ENCODE data around the gene POPDC3.

The POPDC3 gene

DNA sequence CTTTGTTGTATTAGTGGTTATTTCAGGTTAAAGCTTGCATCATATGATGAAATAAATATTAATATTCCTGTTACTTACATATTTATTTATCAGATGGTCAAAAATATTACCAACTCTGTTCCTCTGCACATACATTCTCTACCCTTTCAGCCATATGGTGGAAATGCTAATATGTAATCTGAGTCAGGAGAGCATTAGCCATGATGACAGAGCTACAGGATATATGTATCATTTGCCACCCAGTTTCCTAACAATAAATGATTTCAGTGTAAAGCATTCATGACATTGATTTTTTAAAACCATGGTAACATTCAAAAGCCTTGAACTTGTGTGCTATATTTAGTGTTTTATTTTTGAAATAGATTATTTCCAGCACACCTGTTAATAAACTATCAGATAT, 16.6 kb downstream of the POPDC3 start:
- Histone ChIP-seq H3K36me3 (ENCODE audit: control insufficient read depth, insufficient read depth, low read length) (no peaks in the 10 kb centered on the region), H4K8ac (ENCODE audit: low read depth, low read length) (no peak overlapping the region), H4K5ac (ENCODE audit: low read length) (no peak overlapping the region), H2BK120ac (ENCODE audit: low read depth, low read length) (no peak overlapping the region), H2BK5ac (ENCODE audit: low read length) (no peak overlapping the region), H3K4me1 (ENCODE audit: control insufficient read depth, low read depth, low read length) (no peaks in the 10 kb centered on the region), H3K4me2 (ENCODE audit: low read length) (no peak overlapping the region), H3K18ac (ENCODE audit: low read length) (no peak overlapping the region), H3K4me3 (ENCODE audit: low read length) (no peak overlapping the region), H3K79me2 (ENCODE audit: control insufficient read depth, insufficient read depth, low read length) (no peaks in the 10 kb centered on the region), H3K4ac (ENCODE audit: low read depth, low read length) (no peak overlapping the region), H3K27ac (ENCODE audit: low read depth, low read length) (no peak overlapping the region), H3K23ac (ENCODE audit: low read length) (no peak overlapping the region), H2AK5ac (ENCODE audit: low read length) (no peak overlapping the region), H3K56ac (ENCODE audit: low read length) (no peak overlapping the region), H2BK15ac (replicated peaks; ENCODE audit: low read depth) (no peak overlapping the region), H3K27me3 (ENCODE audit: insufficient read depth, low read length, poor library complexity) (no peaks in the 10 kb centered on the region), H3K9ac (ENCODE audit: low read length) (no peak overlapping the region), H3K79me1 (ENCODE audit: low read length) (no peaks in the 10 kb centered on the region)
- DNase-seq, result no peak

DNA sequence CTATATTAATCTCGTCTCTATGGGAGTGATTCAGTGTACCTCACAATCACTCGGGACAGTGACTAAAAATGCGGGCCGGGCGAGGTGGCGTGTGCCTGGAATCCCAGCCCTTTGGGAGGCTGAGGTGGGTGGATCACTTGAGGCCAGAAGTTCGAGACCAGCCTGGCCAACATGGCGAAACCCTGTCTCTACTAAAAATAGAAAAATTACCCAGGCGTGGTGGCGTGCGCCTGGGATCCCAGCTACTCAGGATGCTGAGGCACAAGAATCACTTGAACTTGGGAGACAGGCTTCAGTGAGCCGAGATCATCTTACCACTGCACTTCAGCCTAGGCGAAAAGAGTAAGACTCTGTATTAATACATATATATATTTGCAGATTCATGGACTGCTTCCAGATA, 17.4 kb downstream of the POPDC3 start:
- WGBS (ENCODE audit: extremely low coverage, insufficient coverage, low lambda C conversion rate), result no CpG with 5 or more reads among the region's 13 CpGs

DNA sequence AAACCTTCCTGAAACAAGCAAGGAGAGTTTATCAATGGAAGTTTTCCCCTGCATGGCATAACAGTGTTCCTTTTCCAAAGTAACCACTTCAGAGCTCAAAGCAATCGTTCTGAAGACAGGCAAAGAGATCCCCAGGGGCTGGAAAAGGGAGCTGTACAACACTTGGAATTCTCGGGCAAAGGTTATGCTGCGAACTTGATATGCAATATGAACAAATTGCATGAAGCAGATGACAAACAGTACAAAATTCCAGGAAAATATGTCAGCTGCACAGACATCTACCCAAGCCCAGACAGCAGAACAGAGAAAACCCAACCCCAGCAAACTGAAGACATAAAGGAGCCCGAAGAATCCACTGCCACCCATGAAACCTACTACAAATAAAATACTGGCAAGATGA, 18.4 kb downstream of the POPDC3 start:
- H3K27me3 ChIP-seq (ENCODE audit: insufficient read depth, low read length, poor library complexity), result no peaks in the 10 kb centered on the region
- no peak overlapping the region for H3K4ac ChIP-seq (ENCODE audit: low read depth, low read length)
- no peaks in the 10 kb centered on the region for H3K36me3 ChIP-seq (ENCODE audit: control insufficient read depth, insufficient read depth, low read length)
- WGBS (ENCODE audit: extremely low coverage, insufficient coverage, low lambda C conversion rate), result no CpG with 5 or more reads among the region's 4 CpGs
- H3K18ac ChIP-seq (ENCODE audit: low read length), result no peak overlapping the region
- no peak overlapping the region for H3K4me3 ChIP-seq (ENCODE audit: low read length)
- H3K56ac ChIP-seq (ENCODE audit: low read length), result no peak overlapping the region
- H2AK5ac ChIP-seq (ENCODE audit: low read length), result no peak overlapping the region
- H4K5ac ChIP-seq (ENCODE audit: low read length), result no peak overlapping the region
- no peak overlapping the region for H3K23ac ChIP-seq (ENCODE audit: low read length)
- no peak overlapping the region for H2BK15ac ChIP-seq (replicated peaks; ENCODE audit: low read depth)
- no peak overlapping the region for H2BK5ac ChIP-seq (ENCODE audit: low read length)
- no peak overlapping the region for H3K9ac ChIP-seq (ENCODE audit: low read length)
- H4K8ac ChIP-seq (ENCODE audit: low read depth, low read length), result no peak overlapping the region
- no peaks in the 10 kb centered on the region for H3K4me1 ChIP-seq (ENCODE audit: control insufficient read depth, low read depth, low read length)
- no peaks in the 10 kb centered on the region for H3K79me1 ChIP-seq (ENCODE audit: low read length)
- no peak overlapping the region for H3K27ac ChIP-seq (ENCODE audit: low read depth, low read length)
- H3K79me2 ChIP-seq (ENCODE audit: control insufficient read depth, insufficient read depth, low read length), result no peaks in the 10 kb centered on the region
- no peak overlapping the region for H3K4me2 ChIP-seq (ENCODE audit: low read length)
- no peak overlapping the region for H2BK120ac ChIP-seq (ENCODE audit: low read depth, low read length)
- no peak for DNase-seq

More for the DNA sequence above, 17.4 kb downstream of the POPDC3 start:
- Histone ChIP-seq H2BK5ac (ENCODE audit: low read length) (no peak overlapping the region), H2AK5ac (ENCODE audit: low read length) (no peak overlapping the region), H3K23ac (ENCODE audit: low read length) (no peak overlapping the region), H3K4me1 (ENCODE audit: control insufficient read depth, low read depth, low read length) (no peaks in the 10 kb centered on the region), H2BK120ac (ENCODE audit: low read depth, low read length) (no peak overlapping the region), H3K4me2 (ENCODE audit: low read length) (no peak overlapping the region), H4K8ac (ENCODE audit: low read depth, low read length) (no peak overlapping the region), H3K27me3 (ENCODE audit: insufficient read depth, low read length, poor library complexity) (no peaks in the 10 kb centered on the region), H2BK15ac (replicated peaks; ENCODE audit: low read depth) (no peak overlapping the region), H3K4me3 (ENCODE audit: low read length) (no peak overlapping the region), H3K79me1 (ENCODE audit: low read length) (no peaks in the 10 kb centered on the region), H3K56ac (ENCODE audit: low read length) (no peak overlapping the region), H4K5ac (ENCODE audit: low read length) (no peak overlapping the region), H3K9ac (ENCODE audit: low read length) (no peak overlapping the region), H3K27ac (ENCODE audit: low read depth, low read length) (no peak overlapping the region), H3K18ac (ENCODE audit: low read length) (no peak overlapping the region), H3K36me3 (ENCODE audit: control insufficient read depth, insufficient read depth, low read length) (no peaks in the 10 kb centered on the region), H3K79me2 (ENCODE audit: control insufficient read depth, insufficient read depth, low read length) (no peaks in the 10 kb centered on the region), H3K4ac (ENCODE audit: low read depth, low read length) (no peak overlapping the region)
- DNase-seq, result no peak

DNA sequence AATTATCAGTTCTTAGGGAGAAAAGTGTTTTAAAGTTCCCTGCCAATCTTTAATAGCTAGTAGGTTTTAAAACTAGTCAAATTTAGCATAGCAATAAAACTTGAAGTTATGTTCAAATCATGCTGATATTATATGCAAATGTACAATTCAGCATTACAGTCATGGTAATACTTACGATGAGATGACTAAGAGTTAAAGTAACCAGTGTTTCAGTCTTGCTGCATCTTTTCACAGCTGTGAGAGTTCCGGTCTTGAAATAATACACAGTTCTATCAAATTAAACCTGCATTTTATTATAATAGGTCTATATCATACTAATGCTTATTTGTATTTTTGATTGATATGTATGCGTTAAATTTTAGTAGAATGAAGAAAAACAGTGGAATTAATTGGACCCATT, 26.1 kb downstream of the POPDC3 start:
- Histone ChIP-seq H4K5ac (ENCODE audit: low read length) (no peak overlapping the region), H3K9ac (ENCODE audit: low read length) (no peak overlapping the region)
- no peak for DNase-seq

DNA sequence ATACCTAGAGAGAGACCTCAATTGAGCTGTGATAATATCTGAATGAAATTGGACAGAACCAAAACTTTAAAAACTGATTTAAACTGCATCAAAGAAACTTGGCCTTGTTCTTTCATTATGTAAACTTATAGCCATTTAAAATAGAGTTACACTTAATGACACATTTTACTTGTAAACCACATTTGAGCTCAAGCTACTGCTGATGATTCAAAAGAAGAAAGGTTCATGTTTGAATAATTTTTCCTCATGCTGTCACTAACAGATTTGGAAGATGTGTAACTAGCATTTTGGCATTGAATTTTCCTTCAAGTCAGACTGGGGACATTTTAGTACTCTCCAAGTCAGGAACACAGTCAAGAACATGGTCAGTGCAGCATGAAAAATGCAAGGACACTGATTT, 26.9 kb downstream of the POPDC3 start:
- Histone ChIP-seq H3K79me2 (ENCODE audit: control insufficient read depth, insufficient read depth, low read length) (no peaks in the 10 kb centered on the region), H4K8ac (ENCODE audit: low read depth, low read length) (no peak overlapping the region), H3K4ac (ENCODE audit: low read depth, low read length) (no peak overlapping the region), H3K79me1 (ENCODE audit: low read length) (no peaks in the 10 kb centered on the region), H3K18ac (ENCODE audit: low read length) (no peak overlapping the region), H3K4me3 (ENCODE audit: low read length) (no peak overlapping the region), H2BK120ac (ENCODE audit: low read depth, low read length) (no peak overlapping the region), H3K4me1 (ENCODE audit: control insufficient read depth, low read depth, low read length) (no peaks in the 10 kb centered on the region), H4K5ac (ENCODE audit: low read length) (no peak overlapping the region), H3K56ac (ENCODE audit: low read length) (no peak overlapping the region), H2BK15ac (replicated peaks; ENCODE audit: low read depth) (no peak overlapping the region), H3K27ac (ENCODE audit: low read depth, low read length) (no peak overlapping the region), H2AK5ac (ENCODE audit: low read length) (no peak overlapping the region), H2BK5ac (ENCODE audit: low read length) (no peak overlapping the region), H3K27me3 (ENCODE audit: insufficient read depth, low read length, poor library complexity) (no peaks in the 10 kb centered on the region), H3K4me2 (ENCODE audit: low read length) (no peak overlapping the region), H3K9ac (ENCODE audit: low read length) (no peak overlapping the region), H3K36me3 (ENCODE audit: control insufficient read depth, insufficient read depth, low read length) (no peaks in the 10 kb centered on the region), H3K23ac (ENCODE audit: low read length) (no peak overlapping the region)
- no peak for DNase-seq

More for the DNA sequence above, 26.1 kb downstream of the POPDC3 start:
- H3K4me2 ChIP-seq (ENCODE audit: low read length), result no peak overlapping the region
- no peaks in the 10 kb centered on the region for H3K27me3 ChIP-seq (ENCODE audit: insufficient read depth, low read length, poor library complexity)
- H3K4ac ChIP-seq (ENCODE audit: low read depth, low read length), result no peak overlapping the region
- no peak overlapping the region for H3K56ac ChIP-seq (ENCODE audit: low read length)
- no peak overlapping the region for H3K27ac ChIP-seq (ENCODE audit: low read depth, low read length)
- no peaks in the 10 kb centered on the region for H3K4me1 ChIP-seq (ENCODE audit: control insufficient read depth, low read depth, low read length)
- H3K23ac ChIP-seq (ENCODE audit: low read length), result no peak overlapping the region
- no peak overlapping the region for H4K8ac ChIP-seq (ENCODE audit: low read depth, low read length)
- no peak overlapping the region for H2BK5ac ChIP-seq (ENCODE audit: low read length)
- H3K4me3 ChIP-seq (ENCODE audit: low read length), result no peak overlapping the region
- no peak overlapping the region for H2BK15ac ChIP-seq (replicated peaks; ENCODE audit: low read depth)
- H3K18ac ChIP-seq (ENCODE audit: low read length), result no peak overlapping the region
- no peaks in the 10 kb centered on the region for H3K79me1 ChIP-seq (ENCODE audit: low read length)
- no peaks in the 10 kb centered on the region for H3K79me2 ChIP-seq (ENCODE audit: control insufficient read depth, insufficient read depth, low read length)
- no peak overlapping the region for H2AK5ac ChIP-seq (ENCODE audit: low read length)
- H3K36me3 ChIP-seq (ENCODE audit: control insufficient read depth, insufficient read depth, low read length), result no peaks in the 10 kb centered on the region
- H2BK120ac ChIP-seq (ENCODE audit: low read depth, low read length), result no peak overlapping the region
- WGBS (ENCODE audit: extremely low coverage, insufficient coverage, low lambda C conversion rate), result no CpG with 5 or more reads among the region's 3 CpGs

DNA sequence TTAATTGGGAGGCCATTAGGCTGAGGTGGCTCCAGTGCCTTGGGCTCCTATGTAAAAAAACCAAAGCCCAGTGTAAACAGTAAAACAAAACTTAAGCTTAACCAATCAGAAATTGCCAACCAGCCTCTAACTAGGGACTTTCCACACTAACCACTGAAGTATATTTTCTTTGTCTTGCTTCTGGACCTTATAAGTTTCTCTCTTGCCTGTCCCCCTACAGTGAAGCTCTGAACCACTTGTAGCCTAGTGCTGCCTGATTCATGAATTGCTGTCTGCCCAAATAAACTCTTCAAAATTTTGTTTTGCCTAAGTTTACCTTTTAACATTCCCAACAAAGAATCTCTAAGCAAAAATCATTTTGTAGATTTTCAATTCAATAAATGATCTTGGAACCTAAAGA, 28.2 kb downstream of the POPDC3 start:
- H3K36me3 ChIP-seq (ENCODE audit: control insufficient read depth, insufficient read depth, low read length), result no peaks in the 10 kb centered on the region
- no peak overlapping the region for H3K27ac ChIP-seq (ENCODE audit: low read depth, low read length)
- no peak overlapping the region for H2BK120ac ChIP-seq (ENCODE audit: low read depth, low read length)
- no peak overlapping the region for H2AK5ac ChIP-seq (ENCODE audit: low read length)
- H3K56ac ChIP-seq (ENCODE audit: low read length), result no peak overlapping the region
- no peak for DNase-seq
- H3K4me3 ChIP-seq (ENCODE audit: low read length), result no peak overlapping the region
- H3K4me2 ChIP-seq (ENCODE audit: low read length), result no peak overlapping the region
- no peak overlapping the region for H2BK15ac ChIP-seq (replicated peaks; ENCODE audit: low read depth)
- H3K9ac ChIP-seq (ENCODE audit: low read length), result no peak overlapping the region
- H3K4me1 ChIP-seq (ENCODE audit: control insufficient read depth, low read depth, low read length), result no peaks in the 10 kb centered on the region
- no peak overlapping the region for H2BK5ac ChIP-seq (ENCODE audit: low read length)
- no peak overlapping the region for H4K5ac ChIP-seq (ENCODE audit: low read length)
- no peak overlapping the region for H4K8ac ChIP-seq (ENCODE audit: low read depth, low read length)
- H3K4ac ChIP-seq (ENCODE audit: low read depth, low read length), result no peak overlapping the region
- H3K27me3 ChIP-seq (ENCODE audit: insufficient read depth, low read length, poor library complexity), result no peaks in the 10 kb centered on the region
- no peak overlapping the region for H3K18ac ChIP-seq (ENCODE audit: low read length)
- no peak overlapping the region for H3K23ac ChIP-seq (ENCODE audit: low read length)
- H3K79me2 ChIP-seq (ENCODE audit: control insufficient read depth, insufficient read depth, low read length), result no peaks in the 10 kb centered on the region
- H3K79me1 ChIP-seq (ENCODE audit: low read length), result no peaks in the 10 kb centered on the region

Measured in mesendoderm (in vitro differentiated cells).